Tongue (tissue), 2 donors: ENCODE data around the gene TRAPPC12. TPM values are rescaled to one million over a fixed set of nuclear protein-coding genes. Genes with fewer than 3 reads are reported as not detected.

Source experiments
- DNase-seq: peaks from one replicate; pipeline ENCODE4 v3.0.0-alpha.2; 2015
- total RNA-seq: library from RNA; depleted of rRNA; stranded (reverse); fragments of >200 nt; gene quantifications from one replicate; pipeline ENCODE4 v1.2.3, GENCODE V29; 2014

TRAPPC12 gene
- total RNA-seq, 1 donor from 2014 or later, result 75.5 TPM

- DNase-seq, result no peak
These were observed 29.3 kb downstream of the TRAPPC12 start for GRCh38 chr2:3408781-3409180.

- no peak for DNase-seq
These were observed 30.2 kb downstream of the TRAPPC12 start for GRCh38 chr2:3409627-3410170.

DNA sequence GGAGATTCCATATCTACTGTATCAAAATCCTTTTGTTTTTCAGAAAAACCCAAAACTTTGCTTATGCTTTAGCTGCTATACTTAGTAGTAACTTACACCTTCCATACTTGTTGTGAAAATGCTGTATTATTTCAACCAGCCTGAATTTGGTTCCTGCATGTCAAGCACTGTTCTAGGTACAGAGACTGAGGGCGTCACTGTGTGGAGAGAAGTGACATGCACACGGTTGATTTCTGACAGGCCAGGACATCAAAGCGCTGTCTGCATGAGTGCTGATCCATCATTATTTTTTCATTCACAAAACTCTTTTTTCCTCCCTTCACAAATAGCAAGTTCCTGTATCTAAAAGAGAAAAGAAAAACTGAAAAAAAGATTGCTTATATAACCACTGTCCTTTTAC, 31.6 kb downstream of the TRAPPC12 start:
- DNase-seq, result no peak

DNA sequence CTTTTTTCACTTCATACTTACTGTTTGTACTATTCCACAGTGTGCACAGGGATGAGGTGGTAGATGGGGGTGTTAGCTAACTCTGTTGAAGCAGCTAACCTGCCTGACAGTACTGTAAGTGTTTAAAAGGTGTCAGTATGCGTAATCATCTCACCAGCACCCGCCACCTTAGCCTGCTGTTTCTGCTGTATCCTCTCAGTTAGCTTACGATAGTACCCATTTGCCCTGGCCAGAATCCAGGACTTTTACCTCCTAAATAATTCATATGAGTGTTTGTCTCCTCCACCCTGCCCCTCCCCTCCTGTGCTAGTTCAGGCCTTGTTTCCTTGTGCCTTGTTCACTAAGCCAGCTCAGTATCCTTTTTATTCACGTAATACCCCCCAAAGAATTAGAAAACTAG, 34.2 kb downstream of the TRAPPC12 start:
- no peak for DNase-seq

DNA sequence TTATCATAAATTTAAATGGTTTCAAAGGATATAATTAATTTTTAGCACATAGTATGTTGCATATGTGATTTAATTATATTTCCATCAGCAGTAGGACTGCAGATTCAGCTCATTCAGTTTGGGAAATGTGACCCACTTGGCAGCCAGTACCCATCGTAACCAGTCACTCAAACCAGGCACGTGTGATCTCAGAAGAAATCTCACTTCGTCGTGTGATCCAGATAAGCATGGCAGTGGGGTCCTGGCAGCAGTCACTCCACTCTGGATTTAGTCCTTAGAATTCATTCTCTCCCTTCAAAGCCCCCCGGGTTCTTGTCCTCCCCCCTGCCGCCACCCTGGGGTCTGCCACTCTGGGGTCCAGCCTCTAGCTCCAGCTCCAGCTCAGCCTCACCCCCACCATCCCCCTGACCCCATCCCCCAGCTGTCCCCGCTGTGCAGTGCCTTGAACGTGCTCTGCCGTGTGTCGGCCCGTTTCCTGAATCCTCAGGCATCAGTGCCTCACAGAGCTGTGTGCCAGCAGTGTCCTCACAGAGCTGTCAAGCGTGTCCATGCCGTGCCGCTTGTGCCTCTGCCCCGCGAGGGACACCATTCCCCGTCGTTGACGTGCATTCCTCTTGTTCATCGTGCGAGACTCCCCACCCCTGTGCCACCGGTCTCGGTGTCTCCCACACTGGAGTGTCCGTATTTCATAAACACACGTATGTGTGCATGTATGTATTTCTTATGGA, 34.8 kb downstream of the TRAPPC12 start:
- DNase-seq, result no peak

DNA sequence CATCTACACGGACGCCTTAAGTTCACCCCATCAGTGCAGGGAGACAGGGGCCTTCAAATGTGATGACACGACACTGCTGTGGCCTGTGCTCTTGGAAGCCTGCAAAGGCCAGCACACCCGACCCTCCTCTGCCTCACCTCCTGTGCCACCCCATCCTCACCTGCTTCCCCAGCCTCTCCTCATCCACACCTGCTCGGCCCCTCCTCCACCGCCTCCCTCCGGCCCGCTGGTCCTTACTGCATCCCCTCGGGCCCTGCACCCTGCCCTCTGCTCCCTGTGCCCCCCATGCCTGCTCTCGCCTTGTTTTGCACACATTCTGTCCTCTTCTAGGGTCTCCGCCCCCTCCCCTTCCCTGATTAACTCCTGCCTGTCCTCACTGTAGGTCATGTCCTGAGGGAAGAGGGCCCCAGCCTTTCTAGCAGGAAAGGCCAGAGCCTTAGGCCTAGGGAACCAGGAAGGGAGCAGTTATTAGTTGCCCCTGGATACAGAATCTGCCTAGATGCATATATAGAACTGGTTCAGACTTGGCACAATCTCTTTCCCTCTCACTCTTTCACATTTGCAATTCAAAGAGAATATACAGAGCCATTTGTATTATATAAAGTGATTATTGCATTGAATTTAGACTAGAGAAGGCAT, 39.4 kb downstream of the TRAPPC12 start:
- DNase-seq, result no peak

GRCh38 chr2:3420076-3420768, 40.7 kb downstream of the TRAPPC12 start:
- DNase-seq, result no peak

DNA sequence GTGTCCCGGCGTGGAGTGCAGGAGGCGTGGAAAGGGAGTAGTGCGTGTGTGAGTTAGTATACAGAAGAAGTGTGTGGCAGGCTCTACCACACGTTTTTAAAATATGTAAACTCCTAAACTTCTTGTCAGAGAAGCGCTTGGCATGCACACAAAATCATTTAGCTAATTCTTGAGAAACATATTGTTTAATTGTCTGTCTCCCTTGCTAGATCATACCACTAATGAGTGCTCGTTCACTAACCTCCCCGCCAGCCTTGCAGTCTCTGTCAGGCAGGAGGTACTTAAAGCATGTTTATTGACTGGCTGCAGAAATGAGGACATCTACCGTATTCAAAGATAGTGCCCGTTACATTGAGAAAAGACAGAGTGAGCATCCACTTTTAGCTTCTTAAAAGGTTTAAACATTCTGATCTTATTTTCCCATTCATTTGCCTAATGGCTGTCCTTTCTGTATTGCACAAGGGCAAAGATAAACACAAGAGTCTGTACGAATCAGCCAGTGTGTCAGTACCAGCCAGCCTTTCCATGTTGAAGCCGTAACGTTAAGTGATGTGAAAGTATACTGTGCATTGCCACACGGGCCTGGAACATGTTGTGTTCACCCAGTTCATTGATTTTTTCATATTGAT, 41.4 kb downstream of the TRAPPC12 start:
- no peak for DNase-seq

- DNase-seq, result no peak
These were observed 42.1 kb downstream of the TRAPPC12 start for GRCh38 chr2:3421580-3421979.

DNA sequence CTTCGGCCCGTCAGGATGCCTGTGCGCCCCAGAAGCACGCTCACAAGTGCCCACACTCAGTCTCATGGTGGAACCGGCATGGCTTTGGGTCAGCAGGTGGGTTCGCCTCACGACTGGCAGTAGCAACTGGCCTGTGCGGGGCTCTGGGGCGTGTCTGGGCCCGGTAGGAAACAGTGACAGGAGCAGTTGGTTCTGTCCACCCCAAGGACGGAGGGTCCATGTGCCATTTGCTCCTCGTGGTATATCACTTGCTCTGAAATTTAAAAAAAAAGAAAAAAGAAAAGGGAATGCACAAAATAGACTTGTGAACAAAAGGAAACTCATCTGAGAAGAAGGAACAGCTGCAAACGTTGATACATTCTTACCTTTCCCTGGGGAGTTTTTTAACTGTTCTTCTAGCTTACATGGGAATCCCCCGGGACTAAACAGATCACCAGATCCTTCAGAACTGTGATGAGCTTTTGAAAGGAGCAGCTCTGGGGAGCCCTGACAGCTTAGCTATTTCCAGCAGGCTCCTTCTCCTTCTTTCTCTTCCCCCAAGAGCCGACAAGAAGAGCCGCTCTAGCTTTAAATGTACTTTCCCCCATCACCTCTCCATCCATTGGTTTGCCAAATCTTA, 42.8 kb downstream of the TRAPPC12 start:
- peak; percentile 20 for DNase-seq

DNA sequence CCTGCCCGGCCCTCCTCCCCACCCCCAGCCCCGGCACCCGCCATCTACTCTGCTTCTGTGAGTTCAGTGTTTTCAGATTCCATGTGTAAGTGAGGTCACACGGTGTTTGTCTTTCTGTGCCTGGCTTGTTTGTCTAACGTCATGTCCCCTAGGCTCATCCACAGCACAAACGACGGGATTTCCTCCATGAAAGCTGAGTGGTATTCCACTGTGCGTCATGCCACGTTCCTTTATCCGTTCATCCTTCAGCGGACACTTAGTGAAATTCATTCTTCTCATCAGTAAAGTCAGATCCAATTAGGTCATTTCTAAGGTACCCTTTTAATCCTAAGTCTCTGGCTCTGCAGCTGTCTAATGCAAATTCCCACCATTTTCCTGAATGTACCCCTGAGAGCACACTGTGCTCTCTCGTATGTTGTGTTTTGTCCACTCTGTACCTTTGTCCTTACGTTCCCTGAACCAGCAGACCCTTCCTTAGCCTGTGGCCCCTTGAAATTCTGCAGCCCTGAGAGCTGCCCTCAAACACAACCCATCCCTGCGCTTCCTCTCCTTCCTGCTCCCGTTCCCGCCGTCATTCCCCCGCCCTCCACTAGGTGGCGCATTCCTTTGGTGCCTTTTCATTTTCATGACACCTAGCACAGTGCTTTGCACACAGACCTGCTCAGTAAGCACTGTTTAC, 44.1 kb downstream of the TRAPPC12 start:
- peak; percentile 66 for DNase-seq

DNA sequence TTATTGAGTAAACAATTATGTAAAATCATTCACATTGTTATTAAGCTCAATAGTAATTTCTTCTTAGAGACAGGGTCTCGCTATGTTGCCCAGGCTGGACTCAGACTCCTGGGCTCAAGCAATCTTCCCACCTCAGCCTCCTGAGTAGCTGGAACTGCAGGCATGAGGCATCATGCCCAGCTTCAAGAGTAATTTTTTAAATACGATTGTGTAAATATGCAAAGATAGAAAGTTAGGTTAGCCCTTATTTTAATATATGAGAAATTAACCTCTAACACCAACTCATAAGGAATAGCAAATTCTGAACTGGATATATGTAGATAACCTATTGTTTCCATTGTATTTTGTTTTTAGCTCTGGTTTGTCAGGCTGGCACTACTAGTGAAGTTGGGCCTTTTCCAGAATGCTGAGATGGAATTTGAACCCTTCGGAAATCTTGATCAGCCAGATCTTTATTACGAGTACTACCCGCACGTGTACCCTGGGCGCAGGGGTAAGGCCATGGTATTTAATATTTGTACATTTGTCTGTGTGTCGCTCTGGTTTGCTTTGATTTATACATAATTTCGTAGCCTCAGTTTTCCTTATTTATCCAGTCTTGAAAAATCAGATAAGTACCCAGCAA, 44.8 kb downstream of the TRAPPC12 start:
- DNase-seq, result no peak

DNA sequence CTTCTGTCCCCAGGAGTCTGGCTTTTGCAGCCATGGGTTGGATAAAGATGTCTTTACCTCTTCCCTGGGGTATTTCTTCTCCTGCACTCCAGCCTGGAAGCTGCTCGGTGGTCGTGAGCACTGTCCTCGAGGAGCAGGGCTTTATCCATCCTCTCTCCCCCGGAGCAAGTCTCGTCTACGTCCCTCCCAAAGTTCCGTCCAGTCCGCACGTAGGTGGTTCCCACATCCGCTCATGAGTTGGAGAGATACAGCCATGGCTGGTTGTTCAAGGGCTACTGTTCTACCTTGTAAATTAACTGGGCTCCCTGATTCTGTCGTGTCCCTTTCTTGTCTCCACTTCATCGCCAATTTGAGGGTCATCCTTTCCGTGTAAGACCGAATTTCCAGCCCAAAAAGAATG, 47.1 kb downstream of the TRAPPC12 start:
- no peak for DNase-seq

- no peak for DNase-seq
These were observed 47.8 kb downstream of the TRAPPC12 start for GRCh38 chr2:3427272-3427671.

DNA sequence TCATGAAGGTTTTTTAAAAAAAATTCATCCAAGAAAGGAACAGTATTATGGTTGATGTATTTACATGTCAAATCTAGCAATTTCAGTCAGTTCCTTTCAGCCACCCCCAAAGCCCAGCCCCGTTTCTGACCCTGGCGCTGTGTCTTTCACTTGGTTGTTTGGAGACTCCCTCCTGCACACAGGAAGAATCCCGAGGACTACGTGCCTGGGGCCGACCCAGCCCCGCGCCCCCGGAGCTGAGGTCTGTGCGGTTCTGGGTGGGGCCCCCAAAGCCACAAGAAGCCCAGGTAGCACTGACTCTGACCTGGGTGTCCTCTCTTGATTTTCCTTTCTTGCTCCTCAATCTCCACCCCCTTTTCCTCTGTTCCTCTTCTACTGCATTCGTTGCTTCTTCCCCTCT, 49.1 kb downstream of the TRAPPC12 start:
- DNase-seq, result no peak

DNA sequence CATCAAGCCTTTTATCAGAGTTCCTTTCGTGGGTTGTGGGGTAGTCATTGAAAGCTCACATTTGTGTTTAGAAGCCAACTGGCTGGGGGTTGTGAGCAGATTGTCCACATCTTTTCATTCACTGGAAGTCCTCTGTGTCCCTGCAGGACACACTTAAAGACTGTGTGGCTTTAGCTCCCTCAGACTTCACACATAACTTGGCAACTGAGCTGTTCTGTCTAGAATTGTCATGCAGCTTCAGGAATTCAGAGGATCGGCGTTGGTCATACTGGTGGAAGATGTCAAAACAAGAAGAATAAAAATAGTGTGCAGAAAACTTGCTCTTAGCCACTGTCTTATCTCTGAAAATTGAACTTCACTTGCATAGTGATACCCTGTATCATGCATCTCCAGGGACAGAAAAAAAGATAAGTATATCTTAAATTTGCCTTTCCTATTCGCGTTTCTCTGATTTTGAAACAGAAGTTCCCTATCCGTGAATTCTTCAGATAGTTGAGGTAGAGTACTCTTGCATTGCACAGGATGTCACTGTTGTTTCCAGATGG, 49.6 kb downstream of the TRAPPC12 start:
- DNase-seq, result no peak

DNA sequence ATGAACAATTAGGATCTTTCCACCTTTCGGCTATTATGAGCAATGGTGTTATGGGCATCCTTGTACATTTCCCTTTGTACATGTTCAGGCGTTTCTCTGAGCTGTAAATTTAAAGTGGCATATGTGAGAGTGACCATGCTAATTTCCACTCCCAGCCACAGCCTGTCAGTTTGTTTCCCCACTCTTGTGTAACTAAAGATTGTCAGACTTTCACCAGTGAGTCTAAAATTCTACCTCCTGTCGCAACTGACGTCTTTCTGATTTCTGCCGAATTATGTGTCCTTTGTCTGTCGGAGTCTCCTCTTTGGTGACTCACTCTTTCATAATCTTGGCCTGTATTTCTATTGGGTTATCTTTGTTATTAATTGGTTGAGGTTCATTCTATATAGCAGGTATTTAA, 50.7 kb downstream of the TRAPPC12 start:
- DNase-seq, result no peak

DNA sequence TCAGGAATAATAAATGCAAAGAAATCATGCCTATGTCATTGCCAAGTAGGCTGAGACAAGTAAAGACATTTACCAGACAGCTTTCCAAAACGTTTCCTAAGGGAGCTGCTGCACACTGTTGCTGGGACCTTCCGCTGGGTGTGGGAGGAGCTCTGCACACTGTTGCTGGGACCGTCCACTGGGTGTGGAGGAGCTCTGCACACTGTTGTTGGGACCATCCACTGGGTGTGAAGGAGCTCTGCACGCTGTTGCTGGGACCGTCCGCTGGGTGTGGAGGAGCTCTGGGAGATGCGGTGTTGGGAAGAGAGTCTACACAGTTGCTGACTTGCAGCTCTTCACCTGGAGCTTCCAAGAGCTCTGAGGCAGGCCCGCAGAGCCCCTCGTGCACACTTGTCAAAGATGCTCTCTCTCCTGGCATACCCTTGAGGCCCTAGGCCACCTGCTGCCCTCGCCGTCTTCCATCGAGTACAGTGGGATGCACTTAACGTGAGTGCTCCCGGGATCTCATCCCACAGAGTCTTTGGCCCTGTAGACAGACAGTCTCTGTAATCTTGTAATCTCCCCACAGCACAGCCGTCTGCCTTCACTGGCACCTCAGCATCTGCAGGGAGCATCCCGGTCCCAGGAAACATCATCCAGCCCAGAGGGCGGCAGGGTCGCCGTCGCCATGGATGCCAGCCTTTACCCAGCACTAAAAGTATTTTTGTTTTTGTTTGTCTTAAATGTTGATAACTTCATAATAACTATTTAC, 51.4 kb downstream of the TRAPPC12 start:
- no peak for DNase-seq

DNA sequence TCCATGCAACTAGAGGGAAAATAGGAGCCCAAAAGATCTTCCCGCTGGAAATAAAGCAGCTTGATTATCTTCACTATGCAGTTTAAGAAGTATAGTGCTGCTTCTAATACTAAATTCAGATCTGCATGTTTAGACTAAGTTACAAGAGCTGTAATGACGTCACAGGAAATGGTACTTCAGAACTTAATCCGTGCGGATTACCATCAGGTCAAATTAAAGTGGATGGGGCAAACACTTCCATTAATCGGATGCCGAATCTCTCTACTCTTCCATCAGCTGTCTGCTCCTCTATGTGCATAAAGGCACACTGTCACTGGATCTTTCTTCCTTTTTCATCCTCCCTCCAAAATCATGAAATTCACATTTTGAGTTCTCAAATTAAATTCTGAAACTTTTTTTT, 52.6 kb downstream of the TRAPPC12 start:
- peak; percentile 29 for DNase-seq

GRCh38 chr2:3432693-3433338, 53.3 kb downstream of the TRAPPC12 start:
- no peak for DNase-seq
